Caki2 (cell line): ENCODE data around the gene CHCHD3. TPM values are rescaled to one million over a fixed set of nuclear protein-coding genes. Genes with fewer than 3 reads are reported as not detected.
A peak's percentile ranks its signal among the peaks of the same experiment; 100 is the strongest.

Experiments
- DNase-seq: peaks from one replicate; pipeline ENCODE4 v3.0.0-alpha.2; 2015; ENCODE audit warnings: low read depth
- in situ Hi-C: cut with HindIII; loops from 2 replicates; pipeline ENCODE4 v1.10.0; 2016; ENCODE audit warnings: low sequenced_read_pairs, low pct_unique_long_range_greater_than_20kb, mixed read lengths
- total RNA-seq: library from RNA; depleted of rRNA; stranded (reverse); fragments of >200 nt; shearing (Covaris generic); gene quantifications from 2 replicates; pipeline ENCODE4 v1.2.3, GENCODE V29; 2014; ENCODE audit warnings: low replicate concordance

The CHCHD3 gene
- total RNA-seq, 1 experiment from 2014 or later = 124 TPM

DNA sequence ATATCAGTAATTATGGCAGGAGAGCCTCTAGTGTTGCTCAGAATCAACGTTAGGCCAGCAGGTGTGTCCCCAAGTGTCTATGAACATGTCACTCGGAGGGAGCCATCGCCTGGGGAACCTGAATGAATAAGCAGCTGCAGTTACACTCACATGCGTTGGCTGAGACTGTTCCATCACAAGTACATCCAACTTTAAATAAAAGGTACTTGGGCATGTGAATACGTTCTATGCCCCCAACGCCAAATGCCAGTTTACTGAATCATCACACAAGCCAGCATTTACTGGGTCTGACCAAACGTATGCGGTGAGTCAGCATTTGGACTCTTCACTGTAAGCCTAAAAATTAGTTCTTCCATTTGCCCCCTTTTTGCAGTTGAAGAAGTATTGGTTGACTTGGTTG lies 298.1 kb downstream of the CHCHD3 start:
- in situ Hi-C loops = no loop called here
- peak; percentile 70 for DNase-seq

DNA sequence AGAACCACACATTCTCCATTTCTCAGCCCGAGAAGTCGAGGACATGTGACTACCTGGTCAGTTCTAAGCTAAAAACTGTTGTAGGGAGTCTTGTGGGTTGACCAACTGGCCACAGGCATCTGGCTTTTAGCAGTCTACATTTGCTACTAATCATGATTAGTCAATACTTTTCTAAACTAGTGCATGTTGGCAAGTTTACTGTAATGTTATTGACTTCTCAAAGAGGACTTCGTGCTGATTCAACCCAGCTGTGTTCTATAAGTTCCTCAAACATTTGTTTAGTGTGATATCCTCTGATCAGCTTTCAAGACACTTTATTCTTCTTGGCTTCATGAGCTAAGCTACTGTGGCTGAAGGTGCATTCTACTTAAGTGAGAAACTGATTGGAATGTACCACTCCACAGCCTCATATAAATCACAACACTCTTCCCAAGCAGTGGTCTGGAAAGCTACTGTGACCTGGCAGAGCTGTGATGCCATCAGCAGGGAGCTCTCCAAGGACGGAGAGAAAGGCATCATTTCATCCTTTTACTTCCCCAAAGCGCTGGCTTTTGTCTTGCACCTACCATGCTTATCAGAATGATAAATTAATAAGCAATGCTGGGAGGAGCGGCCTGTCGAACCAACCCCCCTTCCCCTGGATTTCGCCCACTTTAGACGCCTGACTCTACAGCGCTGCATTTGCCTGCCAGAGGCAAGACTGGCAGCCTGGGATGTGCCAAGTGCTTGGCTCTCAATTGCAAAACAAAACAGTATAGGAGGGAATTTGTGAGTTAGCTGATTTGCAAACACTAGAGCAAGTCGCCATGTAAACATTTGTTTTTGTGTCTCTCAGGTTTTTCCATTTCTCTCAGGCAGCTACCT lies 298.9 kb downstream of the CHCHD3 start:
- DNase-seq = peak; percentile 25

DNA sequence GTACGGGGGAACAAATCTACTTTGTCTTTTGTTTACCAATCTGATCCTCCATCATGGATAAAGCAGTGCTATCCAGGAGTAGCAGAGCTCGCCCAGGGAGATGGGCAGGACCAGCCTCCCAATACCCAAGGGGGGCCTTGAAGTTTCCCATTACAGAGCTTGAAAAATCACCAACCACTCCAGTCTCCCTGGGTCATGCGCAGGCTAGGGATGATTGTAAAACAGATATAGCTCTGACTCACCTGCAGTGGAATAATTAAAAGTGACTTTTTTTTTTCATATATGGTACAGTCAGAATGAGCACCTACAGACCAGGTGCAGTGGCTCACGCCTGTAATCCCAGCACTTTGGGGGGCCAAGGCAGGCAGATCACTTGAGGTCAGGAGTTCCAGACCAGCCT lies 301.1 kb downstream of the CHCHD3 start:
- no peak for DNase-seq
- in situ Hi-C loops = no loop called here

More for the DNA sequence above, 298.9 kb downstream of the CHCHD3 start:
- in situ Hi-C loops = no loop called here

DNA sequence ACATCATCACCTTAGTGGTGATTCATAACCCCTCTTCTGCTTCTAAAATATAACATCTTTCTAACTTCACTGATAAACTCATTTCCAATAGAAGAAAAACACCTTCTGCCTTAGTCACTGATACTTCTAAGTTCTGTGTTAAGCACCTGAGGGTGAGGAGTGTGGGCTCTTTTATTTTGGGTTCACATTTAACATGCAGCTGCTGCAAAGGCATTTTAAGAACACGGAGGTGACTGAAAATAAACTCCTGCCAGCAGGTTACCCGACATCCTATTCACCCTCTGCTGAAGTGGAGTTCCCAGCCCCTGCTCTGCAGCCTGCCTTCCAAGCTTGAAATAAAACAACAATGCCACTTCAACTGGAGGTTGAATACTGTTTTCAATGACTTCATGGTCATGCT lies 302.7 kb downstream of the CHCHD3 start:
- no peak for DNase-seq
- in situ Hi-C loops = no loop called here

DNA sequence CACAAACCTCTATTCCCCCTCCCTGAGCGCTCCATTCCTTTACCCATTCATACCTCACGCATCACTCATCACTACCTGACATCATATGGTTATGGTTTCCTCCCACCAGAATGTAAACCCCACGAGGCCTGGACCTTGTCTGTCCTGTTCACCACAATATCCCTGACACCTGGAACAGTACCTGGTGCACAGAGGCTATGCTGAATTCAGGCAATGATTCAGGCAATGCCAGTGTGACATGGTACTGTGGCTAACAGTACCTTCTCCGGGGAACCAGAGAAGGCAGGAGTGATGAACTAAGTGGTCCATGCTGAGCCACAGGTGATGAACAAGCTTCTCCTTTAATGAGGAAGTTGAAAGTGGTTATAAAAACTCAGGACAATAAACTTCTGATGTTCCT lies 303.1 kb downstream of the CHCHD3 start:
- in situ Hi-C loops = no loop called here
- no peak for DNase-seq

DNA sequence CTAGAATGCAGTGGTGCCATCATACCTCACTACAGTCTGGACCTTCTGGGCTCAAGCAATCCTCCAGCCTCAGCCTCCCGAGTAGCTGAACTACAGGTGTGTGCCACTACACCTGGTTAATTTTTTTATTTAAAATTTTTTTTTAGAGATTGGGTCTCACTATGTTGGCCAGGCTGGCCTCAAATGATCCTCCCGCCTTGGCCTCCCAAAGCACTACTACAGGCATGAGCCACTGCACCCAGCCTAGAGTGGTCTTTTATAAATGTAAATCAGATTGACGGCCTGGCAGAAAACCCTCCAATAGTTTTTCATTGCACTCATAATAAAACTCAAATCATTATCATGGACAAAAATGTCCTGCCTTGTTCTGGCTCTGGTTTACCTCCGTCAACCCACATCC lies 303.9 kb downstream of the CHCHD3 start:
- DNase-seq = no peak
- in situ Hi-C loops = no loop called here

DNA sequence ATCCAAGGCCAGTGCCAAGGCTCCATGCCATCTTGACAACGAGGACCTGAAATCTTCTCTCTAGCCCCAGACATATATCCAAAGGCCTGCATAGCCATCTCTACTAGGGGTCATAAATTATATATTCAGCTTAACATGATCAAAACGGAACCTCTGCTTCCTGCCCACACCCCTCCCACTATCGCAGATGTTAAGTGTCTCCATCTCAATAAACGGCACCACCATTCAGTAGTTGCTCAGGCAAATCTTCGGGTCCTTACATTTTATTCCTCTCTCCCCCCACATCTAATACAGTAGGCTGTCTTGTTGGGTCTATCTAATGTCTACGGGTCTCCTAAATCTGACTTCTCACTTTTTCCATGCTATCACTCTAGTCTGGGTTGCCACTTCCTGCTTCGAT lies 304.5 kb downstream of the CHCHD3 start:
- DNase-seq = no peak
- in situ Hi-C loops = no loop called here

DNA sequence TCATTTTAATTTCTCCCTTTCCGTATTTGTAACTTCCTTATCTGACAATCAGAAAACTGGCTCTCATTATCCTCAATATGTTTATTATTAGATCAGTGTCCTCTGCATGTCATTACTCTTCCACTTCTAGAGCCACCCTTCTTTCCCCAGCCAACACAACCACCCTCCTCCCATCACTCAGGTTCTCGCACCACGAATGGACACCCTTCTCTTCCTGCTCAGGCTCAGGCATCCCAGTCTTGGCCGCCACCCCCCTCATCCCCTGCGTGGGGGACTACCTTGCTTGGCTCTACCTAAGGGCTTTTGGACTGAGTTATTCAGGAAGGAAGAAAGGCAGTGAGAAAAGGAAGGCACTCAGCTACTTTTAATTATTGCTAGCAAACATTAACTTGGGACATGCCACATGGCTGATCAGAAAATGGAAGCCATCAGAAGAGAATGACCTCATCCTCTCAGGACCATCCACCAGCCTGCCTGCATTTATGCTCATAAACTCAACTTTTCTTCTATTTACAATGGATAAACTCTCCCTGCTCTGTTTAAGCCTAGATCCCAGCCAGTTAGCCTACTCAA lies 305.8 kb downstream of the CHCHD3 start:
- in situ Hi-C loops = no loop called here
- no peak for DNase-seq

DNA sequence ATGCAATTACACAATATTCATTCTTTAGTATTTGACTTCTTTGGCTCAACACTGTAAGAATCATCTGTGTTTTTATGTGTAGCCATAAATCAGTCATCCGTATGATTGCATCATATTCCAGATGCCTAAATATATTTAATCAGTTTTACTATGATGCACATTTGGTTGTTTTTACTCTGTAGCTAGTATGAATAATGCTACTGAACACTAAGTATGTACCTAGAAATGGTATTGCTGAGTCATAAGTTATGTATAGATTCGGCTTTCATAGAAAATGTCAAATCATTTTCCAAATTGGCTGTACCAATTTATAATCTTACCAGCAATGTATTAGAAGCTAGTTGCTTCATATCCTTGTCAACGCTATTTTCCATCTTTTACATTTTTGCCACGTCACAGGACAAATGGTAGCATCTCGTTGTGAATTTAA lies 308.3 kb downstream of the CHCHD3 start:
- DNase-seq = no peak
- in situ Hi-C loops = no loop called here

DNA sequence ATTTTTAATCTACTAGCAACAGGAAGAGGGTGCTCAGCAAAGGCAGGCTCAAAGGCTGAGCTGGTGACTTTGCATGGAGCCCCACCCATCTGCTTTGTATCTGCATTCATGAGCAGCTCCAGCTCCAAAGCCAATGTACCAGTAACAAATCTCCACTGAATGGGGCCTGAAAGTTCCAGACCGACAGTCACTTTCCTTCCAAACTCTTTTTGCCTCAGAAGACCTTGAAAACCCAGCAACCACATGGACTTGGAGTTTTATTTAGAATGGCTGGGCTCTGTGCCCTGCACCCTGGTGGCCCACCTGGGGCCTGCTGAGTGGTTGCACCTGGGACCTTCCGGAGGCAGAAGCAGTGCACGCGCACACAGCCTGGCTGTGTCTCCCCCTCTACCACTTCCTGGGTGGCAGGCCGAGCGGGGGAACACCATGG lies 310.6 kb downstream of the CHCHD3 start:
- in situ Hi-C loops = no loop called here
- DNase-seq = no peak

DNA sequence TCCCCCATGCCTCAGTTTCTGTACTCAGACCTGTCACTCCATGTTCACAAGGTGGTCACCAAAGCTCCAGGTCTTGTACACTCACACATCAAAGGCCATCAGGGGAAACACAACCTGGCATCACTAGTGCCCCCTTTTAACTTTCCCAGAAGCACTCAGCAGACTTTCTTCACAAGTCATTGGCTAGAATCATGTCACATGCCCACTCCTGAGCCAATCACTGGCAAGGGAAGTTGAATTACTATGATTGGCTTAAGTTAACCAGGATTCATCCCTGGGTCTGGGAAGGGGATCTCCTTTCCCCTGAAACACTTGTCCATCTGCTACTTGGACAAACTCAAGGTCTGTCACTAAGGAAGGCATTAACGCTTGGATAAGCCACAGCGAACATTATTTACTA lies 311.8 kb downstream of the CHCHD3 start:
- in situ Hi-C loops = no loop called here
- DNase-seq = no peak

DNA sequence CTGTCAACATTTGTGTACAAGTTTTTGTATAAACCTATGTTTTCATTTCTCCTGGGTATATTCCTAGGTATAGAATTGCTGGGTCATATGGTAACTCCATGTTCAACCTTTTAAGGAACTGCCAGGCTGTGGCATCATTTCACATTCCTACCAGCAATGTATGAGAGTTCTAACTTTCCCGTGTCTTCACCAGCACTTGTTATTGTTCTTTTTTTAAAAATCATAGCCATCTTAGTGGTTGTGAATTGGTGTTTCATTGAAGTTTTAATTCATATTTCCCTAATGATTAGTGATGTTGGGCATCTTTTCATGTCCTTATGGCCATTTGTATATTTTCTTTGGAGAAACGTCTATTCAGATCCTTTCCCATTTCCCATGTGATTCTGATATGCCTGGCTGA lies 312.6 kb downstream of the CHCHD3 start:
- in situ Hi-C loops = no loop called here
- no peak for DNase-seq

DNA sequence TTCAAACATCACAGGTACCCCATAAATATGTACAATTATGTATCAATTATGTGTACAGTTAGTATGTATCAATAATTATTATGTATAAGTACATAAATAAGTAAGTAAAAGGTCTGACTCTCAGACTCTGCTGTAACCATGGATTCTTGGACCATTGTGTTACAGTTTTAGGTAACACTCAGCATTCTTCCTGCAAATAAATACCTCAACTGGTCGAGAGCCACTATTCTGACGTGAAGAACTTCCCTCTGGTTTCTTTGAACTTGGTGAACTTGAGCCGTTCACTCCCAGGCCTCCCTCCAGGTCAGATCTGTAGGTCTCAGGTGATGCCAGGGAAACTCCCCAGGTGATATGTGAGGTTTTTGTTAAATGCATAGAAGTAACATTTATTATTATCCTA lies 313.8 kb downstream of the CHCHD3 start:
- in situ Hi-C loops = no loop called here
- DNase-seq = no peak

DNA sequence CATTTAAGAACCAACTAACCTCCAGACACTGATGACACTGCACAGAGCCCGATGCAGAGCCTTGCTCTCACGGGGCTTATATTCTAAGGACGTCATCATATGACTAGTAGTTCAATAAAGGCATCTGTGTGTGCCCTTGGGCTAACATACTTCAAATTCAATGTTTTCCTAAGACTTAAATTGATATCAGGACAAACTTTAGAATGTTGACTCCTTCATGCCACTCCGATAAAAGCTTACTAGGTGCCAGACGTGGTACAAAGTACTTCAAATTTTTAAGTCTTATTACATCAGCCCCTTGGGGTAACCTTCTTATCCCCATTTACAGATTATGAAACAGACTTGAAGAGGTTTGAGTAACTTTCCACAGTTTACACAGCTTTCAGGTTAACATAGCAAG lies 314.5 kb downstream of the CHCHD3 start:
- in situ Hi-C loops = no loop called here

DNA sequence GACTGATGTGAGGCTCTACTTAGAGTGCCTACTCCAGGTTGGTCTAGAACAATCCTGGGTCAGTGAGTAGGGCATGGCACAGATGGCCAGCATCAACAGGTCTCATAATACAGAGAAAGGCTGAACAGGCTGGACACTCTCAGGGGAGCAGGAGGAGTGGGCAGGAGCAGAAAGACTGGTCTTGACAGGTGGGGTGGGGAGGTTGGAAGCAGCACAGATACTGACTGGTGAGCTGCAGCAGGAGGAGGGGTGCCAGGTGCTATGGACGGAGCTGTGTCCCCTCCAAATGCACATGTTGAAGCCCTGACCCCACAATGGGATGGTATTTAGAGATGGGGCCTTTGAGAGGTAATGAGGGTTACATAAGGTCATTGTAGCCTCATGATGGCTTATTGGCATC lies 315.2 kb downstream of the CHCHD3 start:
- in situ Hi-C loops = no loop called here
- DNase-seq = no peak

More for the DNA sequence above, 314.5 kb downstream of the CHCHD3 start:
- DNase-seq = no peak

DNA sequence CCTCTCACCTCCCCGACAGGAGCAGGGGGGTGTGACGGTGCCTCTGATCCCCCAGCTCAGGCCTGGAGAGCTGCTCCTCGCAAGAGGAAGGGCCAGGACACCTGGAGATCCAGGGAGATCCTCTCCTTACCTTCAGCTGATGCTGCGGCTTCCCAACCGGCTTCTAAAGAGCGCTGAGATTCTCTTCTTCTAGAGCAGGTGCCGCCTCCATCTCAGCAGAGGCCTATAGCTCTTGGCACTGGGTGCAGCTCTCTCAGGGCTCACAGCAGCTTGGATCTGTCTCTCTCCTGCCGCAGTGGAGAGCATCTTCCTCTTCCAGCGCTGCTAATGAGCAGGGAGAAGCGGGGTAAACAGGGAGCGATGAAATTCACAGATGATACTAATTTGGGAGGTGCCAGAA lies 316.0 kb downstream of the CHCHD3 start:
- DNase-seq = no peak
- in situ Hi-C loops = no loop called here

DNA sequence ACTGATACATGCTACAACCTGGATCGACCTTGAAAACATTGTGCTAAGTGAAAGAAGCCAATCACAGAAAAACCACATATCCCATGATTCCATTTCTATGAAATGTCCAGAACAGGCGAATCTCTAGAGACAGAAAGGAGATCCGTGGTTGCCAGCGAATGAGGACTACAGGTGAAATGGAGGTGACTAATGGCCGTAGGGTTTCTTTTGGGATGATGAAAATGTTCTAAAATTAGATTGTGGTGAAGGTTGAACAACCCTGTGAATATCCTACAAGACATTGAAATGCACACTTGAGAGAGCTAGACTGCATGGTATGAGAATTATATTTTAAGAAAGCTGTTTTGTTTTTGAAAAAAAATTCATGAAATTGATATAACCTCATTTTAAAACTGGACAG lies 317.1 kb downstream of the CHCHD3 start:
- DNase-seq = no peak
- in situ Hi-C loops = no loop called here

DNA sequence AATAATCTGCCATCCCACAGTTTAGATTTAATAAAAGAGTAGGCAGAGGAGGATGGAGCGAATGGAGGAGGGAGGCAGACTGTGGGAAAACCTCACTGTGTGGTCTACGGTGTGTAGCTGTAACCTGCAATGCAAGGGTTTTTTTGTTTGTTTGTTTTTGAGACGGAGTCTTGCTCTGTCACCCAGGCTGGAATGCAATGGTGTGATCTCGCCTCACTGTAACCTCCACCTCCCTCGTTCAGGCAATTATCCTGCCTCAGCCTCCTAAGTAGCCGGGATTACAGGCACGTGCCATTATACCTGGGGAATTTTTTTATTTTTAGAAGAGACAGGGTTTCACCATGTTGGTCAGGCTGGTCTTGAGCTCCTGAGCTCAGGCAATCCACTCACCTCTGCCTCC lies 321.0 kb downstream of the CHCHD3 start:
- DNase-seq = no peak
- in situ Hi-C loops = no loop called here

DNA sequence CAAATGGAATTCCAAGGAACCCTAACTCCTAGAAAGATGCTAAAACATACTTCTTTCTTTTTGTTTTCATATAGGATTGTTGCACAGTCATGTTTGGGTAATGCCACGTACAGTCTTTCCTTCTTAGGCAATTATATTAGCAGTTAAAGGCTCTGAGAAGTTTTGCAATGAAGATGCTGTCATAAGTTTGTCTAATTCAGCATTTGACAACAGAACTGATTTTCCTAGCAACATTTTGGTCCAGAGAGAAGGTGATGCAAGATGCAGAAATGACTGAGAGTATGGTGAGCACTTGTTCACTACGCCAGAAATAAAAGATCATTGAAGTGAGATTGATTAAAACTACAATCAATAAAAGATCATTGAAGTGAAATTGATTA lies 321.7 kb downstream of the CHCHD3 start:
- no peak for DNase-seq
- in situ Hi-C loops = no loop called here
